Panc1 (cell line): ENCODE results near the gene UBE3B. TPM values are rescaled to one million over a fixed set of nuclear protein-coding genes. Genes with fewer than 3 reads are reported as not detected.

Experiments
- ATAC-seq: fragments of 200-7000 bp; cut with Tn5 transposase; 2 replicates; pipeline ENCODE4 v1.9.1; 2020; ENCODE audit warnings: mild to moderate bottlenecking, moderate library complexity
- BruUV-seq: library from RNA; stranded (reverse); fragments of 400-500 nt; replicated peaks from 2 replicates; lab custom pipeline; 2021; lab: Mats Ljungman, UMichigan
- CTCF ChIA-PET: fragments of 300-600 bp; sonication (Branson Sonifier 250); formaldehyde crosslinking; loops from one replicate; lab custom pipeline; 2022; ENCODE audit warnings: antibody characterized with exemption; lab: Charles Lee
- POLR2A ChIA-PET: fragments of 300-600 bp; sonication (Branson Sonifier 250); formaldehyde crosslinking; loops from one replicate; lab custom pipeline; 2022; ENCODE audit warnings: antibody characterized with exemption; lab: Charles Lee
- DNase-seq: peaks from one replicate; pipeline ENCODE4 v3.0.0-alpha.2; 2010; ENCODE audit warnings: low read depth, low spot score
- H3K27ac ChIP-seq: 2 replicates; pipeline ENCODE4 v1.5.1; 2011; ENCODE audit warnings: mild to moderate bottlenecking, low read length, inconsistent platforms
- H3K27me3 ChIP-seq: fragments of 200-500 bp; sonication (Bioruptor generic); 2 replicates; pipeline ENCODE4 v1.6.0; 2014; ENCODE audit warnings: low read length, inconsistent platforms; ENCODE audit not compliant: control insufficient read depth, insufficient read depth
- H3K36me3 ChIP-seq: fragments of 200-500 bp; sonication (Bioruptor generic); 2 replicates; pipeline ENCODE4 v1.5.1; 2014; ENCODE audit warnings: inconsistent platforms, mild to moderate bottlenecking, low read length, moderate library complexity; ENCODE audit not compliant: control insufficient read depth, insufficient read depth
- H3K4me1 ChIP-seq: 2 replicates; pipeline ENCODE4 v1.5.1; 2011; ENCODE audit warnings: inconsistent platforms, mild to moderate bottlenecking, low read length, moderate library complexity; ENCODE audit not compliant: control insufficient read depth, insufficient read depth
- H3K4me3 ChIP-seq, 2 experiments: 2 replicates each; pipeline ENCODE4 v1.5.1; 2011 to 2012; ENCODE audit warnings: low read depth in 2 of 2, low read length in 2 of 2, mild to moderate bottlenecking in 2 of 2, inconsistent platforms in 1 of 2, moderate library complexity in 1 of 2
- H3K9me3 ChIP-seq: fragments of 200-500 bp; sonication (Bioruptor generic); 2 replicates; pipeline ENCODE4 v1.5.1; 2014; ENCODE audit warnings: low read depth, mild to moderate bottlenecking, inconsistent platforms, low read length, moderate library complexity; ENCODE audit not compliant: control insufficient read depth, insufficient read depth
- POLR2AphosphoS5 ChIP-seq: IDR thresholded peaks from 2 replicates; pipeline ENCODE4 v1.6.1; 2012; ENCODE audit warnings: mild to moderate bottlenecking, low read depth, low read length, moderate library complexity
- REST ChIP-seq, 2 experiments: IDR thresholded peaks; 2 replicates each; pipeline ENCODE4 v1.6.1; 2011 to 2012; ENCODE audit warnings: low read depth in 2 of 2, control low read depth in 1 of 2, low read length in 1 of 2, mild to moderate bottlenecking in 1 of 2, moderate library complexity in 1 of 2; ENCODE audit not compliant: insufficient read depth in 1 of 2
- SIN3A ChIP-seq: IDR thresholded peaks from 2 replicates; pipeline ENCODE4 v1.6.1; 2012; ENCODE audit warnings: low read depth, mild to moderate bottlenecking, low read length, moderate library complexity, borderline replicate concordance; ENCODE audit not compliant: insufficient read depth
- TCF7L2 ChIP-seq: IDR thresholded peaks from 2 replicates; pipeline ENCODE4 v1.6.1; 2011; ENCODE audit warnings: mild to moderate bottlenecking, low read depth, low read length, inconsistent platforms
- in situ Hi-C: cut with HindIII; loops from 2 replicates; pipeline ENCODE4 v1.10.0; 2016; ENCODE audit warnings: low sequenced_read_pairs, low pct_unique_long_range_greater_than_20kb
- intact Hi-C: fragments of 100-400 bp; cut with micrococcal nuclease; formaldehyde crosslinking; loops from one replicate; pipeline ENCODE4 v1.10.0; 2022; ENCODE audit not compliant: unreplicated experiment
- total RNA-seq: library from RNA; stranded (reverse); gene quantifications from one replicate; pipeline ENCODE4 v1.2.1, GENCODE V29; 2021; ENCODE audit not compliant: unreplicated experiment
- TF ChIP-seq, protein P1 (sequence below): fragments of 450-650 bp; IDR thresholded peaks from 2 replicates; pipeline ENCODE4 v1.5.1; 2017; ENCODE audit warnings: mild to moderate bottlenecking

The UBE3B gene
- total RNA-seq, 1 experiment from 2014 or later = 38.9 TPM

DNA sequence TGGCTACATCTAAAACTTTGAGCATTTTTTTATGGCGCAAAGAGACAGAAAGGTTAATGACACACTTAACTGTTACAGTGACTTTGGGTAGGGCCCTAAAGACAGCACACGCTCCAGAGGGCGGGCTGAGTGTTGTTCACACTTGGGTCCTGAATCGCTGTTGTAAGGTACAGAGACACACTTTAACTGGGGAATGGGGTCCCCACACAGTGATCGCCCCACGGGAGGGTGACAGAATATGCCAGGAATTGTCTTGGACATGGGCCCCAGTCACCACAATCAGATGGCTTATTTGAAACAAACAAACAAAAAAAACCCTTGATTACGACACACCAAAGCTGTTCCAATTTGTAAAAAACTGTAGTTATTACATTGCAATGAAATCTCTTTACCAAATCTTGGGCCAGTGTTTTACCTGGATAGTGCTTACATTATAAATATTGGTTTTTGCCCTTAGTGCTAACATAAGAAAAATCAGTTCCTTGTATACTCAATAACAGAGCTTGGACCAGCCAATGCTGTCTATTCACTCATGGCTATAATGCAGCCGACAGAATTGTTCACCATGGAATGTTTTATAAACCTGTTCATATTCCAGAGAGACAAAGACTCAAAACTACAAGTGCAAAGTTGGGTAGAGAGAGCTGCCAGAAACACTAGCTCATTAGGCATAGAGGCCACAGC is 28.6 kb upstream of the UBE3B start:
- DNase-seq = no peak
- H3K36me3 ChIP-seq = peaks cover 5% of the 10 kb centered on the region; the same call in 1 of the 2 replicates
- ATAC-seq = no peak
- CTCF ChIA-PET = no interaction called here
- no TSS peak for BruUV-seq
- no peaks in the 10 kb centered on the region for H3K27me3 ChIP-seq
- no peaks in the 10 kb centered on the region for H3K4me1 ChIP-seq
- H3K9me3 ChIP-seq = no peaks in the 10 kb centered on the region
- TF ChIP-seq, protein P1, sequence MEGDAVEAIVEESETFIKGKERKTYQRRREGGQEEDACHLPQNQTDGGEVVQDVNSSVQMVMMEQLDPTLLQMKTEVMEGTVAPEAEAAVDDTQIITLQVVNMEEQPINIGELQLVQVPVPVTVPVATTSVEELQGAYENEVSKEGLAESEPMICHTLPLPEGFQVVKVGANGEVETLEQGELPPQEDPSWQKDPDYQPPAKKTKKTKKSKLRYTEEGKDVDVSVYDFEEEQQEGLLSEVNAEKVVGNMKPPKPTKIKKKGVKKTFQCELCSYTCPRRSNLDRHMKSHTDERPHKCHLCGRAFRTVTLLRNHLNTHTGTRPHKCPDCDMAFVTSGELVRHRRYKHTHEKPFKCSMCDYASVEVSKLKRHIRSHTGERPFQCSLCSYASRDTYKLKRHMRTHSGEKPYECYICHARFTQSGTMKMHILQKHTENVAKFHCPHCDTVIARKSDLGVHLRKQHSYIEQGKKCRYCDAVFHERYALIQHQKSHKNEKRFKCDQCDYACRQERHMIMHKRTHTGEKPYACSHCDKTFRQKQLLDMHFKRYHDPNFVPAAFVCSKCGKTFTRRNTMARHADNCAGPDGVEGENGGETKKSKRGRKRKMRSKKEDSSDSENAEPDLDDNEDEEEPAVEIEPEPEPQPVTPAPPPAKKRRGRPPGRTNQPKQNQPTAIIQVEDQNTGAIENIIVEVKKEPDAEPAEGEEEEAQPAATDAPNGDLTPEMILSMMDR = no peak
- no peak for TF ChIP-seq SIN3A
- TF ChIP-seq POLR2AphosphoS5 = no peak
- no peak for TF ChIP-seq REST (IDR thresholded peaks at IDR 0.05; ENCODE audit: insufficient read depth in 1 of 2, low read depth in 2 of 2, low read length in 1 of 2)
- intact Hi-C loops = no loop called here
- H3K27ac ChIP-seq = no peak overlapping the region
- in situ Hi-C loops = no loop called here
- no peak overlapping the region for H3K4me3 ChIP-seq
- POLR2A ChIA-PET = no interaction called here

DNA sequence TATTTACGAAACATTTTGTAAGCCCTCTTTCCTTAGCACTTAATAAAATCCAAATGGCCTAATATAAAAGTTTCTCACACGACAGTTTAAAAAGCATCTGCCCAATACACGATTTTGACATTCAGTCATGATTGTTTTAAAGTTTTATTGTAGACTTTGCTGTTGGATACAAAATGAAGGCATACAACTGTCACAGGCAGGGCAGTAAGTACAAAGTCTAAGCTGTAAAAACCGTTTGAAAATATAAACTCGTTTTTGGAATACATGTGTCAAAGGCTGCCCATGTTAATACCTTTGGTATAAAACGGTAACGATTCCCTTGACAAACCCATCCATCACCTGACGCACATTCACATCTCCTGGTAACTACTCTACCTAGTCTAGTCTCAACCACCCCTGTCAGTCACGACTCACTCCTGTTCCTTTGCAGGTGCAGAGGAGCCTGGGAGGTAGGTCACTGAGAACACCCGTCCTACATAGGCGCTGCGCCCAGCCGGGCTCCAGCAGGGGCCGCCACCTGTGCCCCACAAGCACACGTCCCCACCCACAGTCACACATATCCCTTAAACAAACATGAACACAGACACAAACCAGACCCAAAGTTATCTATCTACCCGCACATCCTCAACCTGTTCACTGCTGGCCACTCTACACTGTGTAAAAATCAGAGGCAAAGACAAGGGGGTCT is 27.4 kb upstream of the UBE3B start:
- ChIA-PET CTCF (interaction anchor here (1.0 kb wide), 1 partner anchor 22 kb away, joined by 4 read pairs; no protein-coding TSS in a partner anchor), POLR2A (no interaction called here)
- TF ChIP-seq, protein P1 = peak; percentile 65
- no peak for TF ChIP-seq TCF7L2
- H3K36me3 ChIP-seq = peaks cover 5% of the 10 kb centered on the region; the same call in 1 of the 2 replicates
- no peaks in the 10 kb centered on the region for H3K9me3 ChIP-seq
- H3K4me3 ChIP-seq = no peak overlapping the region
- in situ Hi-C loops (no loop called here), intact Hi-C loops (no loop called here)
- no peak overlapping the region for H3K27ac ChIP-seq
- BruUV-seq = no TSS peak
- H3K4me1 ChIP-seq = no peaks in the 10 kb centered on the region
- H3K27me3 ChIP-seq = no peaks in the 10 kb centered on the region
- DNase-seq (no peak), ATAC-seq (peak; percentile 79)
